Spinal cord (tissue), 4 donors: ENCODE measurements around the gene RAB11B. TPM values are rescaled to one million over a fixed set of nuclear protein-coding genes. Genes with fewer than 3 reads are reported as not detected.

Experiments used
- polyA plus RNA-seq, 2 donors: library from polyadenylated mRNA; unstranded; fragments of 120-200 nt; gene quantifications; one replicate each; pipeline ENCODE4 v1.2.1, GENCODE V29; 2013; ENCODE audit not compliant: insufficient read length in 2 of 2
- small RNA-seq: library from RNA; depleted of rRNA; stranded (forward); fragments of <200 nt; gene quantifications from one replicate; pipeline ENCODE3, GENCODE V24; 2014; ENCODE audit warnings: low replicate concordance
- total RNA-seq, 2 donors: library from RNA; depleted of rRNA in 1 of 2; stranded (reverse); fragments of 120-200 nt in 1 of 2; fragments of >200 nt in 1 of 2; gene quantifications; one replicate each; pipeline versions ENCODE4 v1.2.3 to v1.2.4, GENCODE V29; 2013 to 2014

Gene RAB11B
- total and polyA plus RNA-seq, 4 donors = 34.1 to 318 (median 240) TPM

Small RNA genes within 50 kb of the gene (small RNA-seq; reads per million reads assigned to genes)
- gene MIR4999 = 0.20 reads per million, percentile 6 among the genes with 10 or more reads in this experiment

Other genes starting within 250 kb of the RAB11B start
- gene FBN3, start 240.8 kb upstream of the RAB11B start, total RNA-seq = 1 to 10 TPM; 7.5 to 9.0 TPM
- gene FBN3, start 240.8 kb upstream of the RAB11B start, polyA plus RNA-seq = 10 to 100 TPM; 20.0 to 31.7 TPM
- 10 to 100 TPM; 40.8 to 46.1 TPM for gene CERS4, start 181.0 kb upstream of the RAB11B start, total RNA-seq
- 10 to 100 TPM; 50.6 to 62.2 TPM for gene CERS4, start 181.0 kb upstream of the RAB11B start, polyA plus RNA-seq
- gene CD320, start 82.0 kb upstream of the RAB11B start, total RNA-seq = 10 to 100 TPM; 15.5 to 33.1 TPM
- gene CD320, start 82.0 kb upstream of the RAB11B start, polyA plus RNA-seq = 10 to 100 TPM; 68.0 to 69.4 TPM
- 10 to 100 TPM; 22.3 to 92.6 TPM for gene NDUFA7, start 69.0 kb upstream of the RAB11B start, total RNA-seq
- 10 to 100 TPM; 56.8 to 59.7 TPM for gene NDUFA7, start 69.0 kb upstream of the RAB11B start, polyA plus RNA-seq
- gene RPS28, start 68.9 kb upstream of the RAB11B start, total RNA-seq = 100 to 1,000 TPM; 247 to 923 TPM
- 100 to 1,000 TPM; 344 to 361 TPM for gene RPS28, start 68.9 kb upstream of the RAB11B start, polyA plus RNA-seq
- gene KANK3, start 47.1 kb upstream of the RAB11B start, total RNA-seq = 10 to 100 TPM in 1 of 2 donors, 1 to 10 TPM in 1; 4.3 to 13.7 TPM
- 10 to 100 TPM; 11.7 to 14.4 TPM for gene KANK3, start 47.1 kb upstream of the RAB11B start, polyA plus RNA-seq
- 1 to 10 TPM; 2.1 to 3.6 TPM for gene ANGPTL4, start 26.2 kb upstream of the RAB11B start, total RNA-seq
- gene ANGPTL4, start 26.2 kb upstream of the RAB11B start, polyA plus RNA-seq = 10 to 100 TPM in 1 of 2 donors, 1 to 10 TPM in 1; 8.9 to 11.8 TPM
- 10 to 100 TPM; 44.1 to 54.2 TPM for gene MARCHF2, start 22.9 kb downstream of the RAB11B start, total RNA-seq
- gene MARCHF2, start 22.9 kb downstream of the RAB11B start, polyA plus RNA-seq = 10 to 100 TPM; 60.7 to 61.7 TPM
- 10 to 100 TPM; 54.8 to 69.2 TPM for gene HNRNPM, start 54.6 kb downstream of the RAB11B start, total RNA-seq
- gene HNRNPM, start 54.6 kb downstream of the RAB11B start, polyA plus RNA-seq = 100 to 1,000 TPM; 230 to 258 TPM
- gene PRAM1, start 112.3 kb downstream of the RAB11B start, total RNA-seq = 1 to 10 TPM in 1 of 2 donors, under 1 TPM in 1; 0.94 to 1.6 TPM
- gene PRAM1, start 112.3 kb downstream of the RAB11B start, polyA plus RNA-seq = 1 to 10 TPM; 3.5 to 4.0 TPM
- gene ZNF414, start 123.8 kb downstream of the RAB11B start, total RNA-seq = 1 to 10 TPM; 5.4 to 5.6 TPM
- gene ZNF414, start 123.8 kb downstream of the RAB11B start, polyA plus RNA-seq = 10 to 100 TPM; 36.7 to 51.0 TPM
- 10 to 100 TPM in 1 of 2 donors, 1 to 10 TPM in 1; 4.5 to 12.9 TPM for gene MYO1F, start 187.1 kb downstream of the RAB11B start, total RNA-seq
- 10 to 100 TPM; 10.2 to 19.3 TPM for gene MYO1F, start 187.1 kb downstream of the RAB11B start, polyA plus RNA-seq
- 10 to 100 TPM; 32.2 to 98.6 TPM for gene ADAMTS10, start 220.4 kb downstream of the RAB11B start, total RNA-seq
- 100 to 1,000 TPM in 1 of 2 donors, 10 to 100 TPM in 1; 68.5 to 115 TPM for gene ADAMTS10, start 220.4 kb downstream of the RAB11B start, polyA plus RNA-seq
- not detected for gene NFILZ, start 240.3 kb downstream of the RAB11B start, total RNA-seq
- not detected for gene NFILZ, start 240.3 kb downstream of the RAB11B start, polyA plus RNA-seq